RWPE2 (cell line): Measurements from ENCODE around the gene ADK.

ENCODE experiments used
- ATAC-seq: fragments of 200-7000 bp; cut with Tn5 transposase; 3 replicates; pipeline ENCODE4 v1.9.1; 2021; ENCODE audit warnings: low read depth
- DNase-seq: peaks from one replicate; pipeline ENCODE4 v3.0.0-alpha.2; 2020; ENCODE audit warnings: low spot score
- H3K27ac ChIP-seq: fragments of 450-650 bp; 2 replicates; pipeline ENCODE4 v1.5.1; 2017; ENCODE audit warnings: mild to moderate bottlenecking; ENCODE audit not compliant: poor library complexity, severe bottlenecking
- H3K27me3 ChIP-seq: fragments of 250-450 bp; sonication (Bioruptor Pico); 2 replicates; pipeline ENCODE4 v1.5.1; 2021; ENCODE audit warnings: mild to moderate bottlenecking, moderate library complexity; ENCODE audit not compliant: insufficient read depth, poor library complexity, severe bottlenecking
- H3K36me3 ChIP-seq: fragments of 250-450 bp; sonication (Bioruptor Pico); 2 replicates; pipeline ENCODE4 v1.5.1; 2020; ENCODE audit warnings: low read depth, mild to moderate bottlenecking, moderate library complexity
- H3K4me1 ChIP-seq: fragments of 250-450 bp; sonication (Bioruptor Pico); 2 replicates; pipeline ENCODE4 v1.5.1; 2021; ENCODE audit warnings: mild to moderate bottlenecking, moderate library complexity; ENCODE audit not compliant: insufficient read depth, poor library complexity, severe bottlenecking
- H3K4me3 ChIP-seq: fragments of 250-450 bp; sonication (Bioruptor Pico); 2 replicates; pipeline ENCODE4 v1.5.1; 2021; ENCODE audit warnings: mild to moderate bottlenecking, moderate library complexity; ENCODE audit not compliant: severe bottlenecking
- H3K9me3 ChIP-seq: fragments of 250-450 bp; sonication (Bioruptor Pico); 2 replicates; pipeline ENCODE4 v1.5.1; 2021; ENCODE audit warnings: mild to moderate bottlenecking, moderate library complexity; ENCODE audit not compliant: severe bottlenecking
- CTCF ChIP-seq: fragments of 450-650 bp; IDR thresholded peaks from one replicate; pipeline ENCODE4 v1.5.1; 2017; ENCODE audit warnings: mild to moderate bottlenecking, moderate library complexity; ENCODE audit not compliant: poor library complexity, severe bottlenecking

The ADK gene

GRCh38 chr10:74728225-74728624, 577.2 kb downstream of the ADK start:
- Histone ChIP-seq H3K4me1 (no peaks in the 10 kb centered on the region), H3K36me3 (no peaks in the 10 kb centered on the region), H3K27me3 (no peaks in the 10 kb centered on the region), H3K27ac (no peak overlapping the region), H3K4me3 (no peak overlapping the region), H3K9me3 (no peaks in the 10 kb centered on the region)
- DNase-seq (no peak), ATAC-seq (no peak)
- no peak for TF ChIP-seq CTCF

DNA sequence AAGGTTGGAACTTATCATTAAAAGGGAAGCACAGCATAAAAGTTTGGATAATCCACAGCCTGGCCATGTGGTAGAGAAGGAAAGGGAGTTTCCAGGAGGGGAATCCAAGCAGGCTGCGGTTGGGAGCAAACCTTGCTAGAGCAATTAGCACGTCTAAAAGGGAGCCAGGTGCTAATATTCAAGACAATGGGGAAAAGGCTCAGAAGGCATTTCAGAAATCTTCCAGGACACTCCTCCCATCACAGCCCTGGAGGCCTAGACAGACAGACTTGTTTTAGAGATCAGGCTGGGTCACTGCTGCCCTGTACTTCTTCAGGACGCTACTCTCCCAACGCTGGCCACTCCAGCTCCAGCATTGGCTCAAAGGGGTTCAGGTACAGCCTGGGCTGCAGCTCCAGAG, 579.2 kb downstream of the ADK start:
- no peak overlapping the region for H3K4me3 ChIP-seq
- H3K27ac ChIP-seq = no peak overlapping the region
- no peaks in the 10 kb centered on the region for H3K9me3 ChIP-seq
- H3K27me3 ChIP-seq = no peaks in the 10 kb centered on the region
- H3K4me1 ChIP-seq = no peaks in the 10 kb centered on the region
- ATAC-seq (no peak), DNase-seq (no peak)
- TF ChIP-seq CTCF = no peak
- no peaks in the 10 kb centered on the region for H3K36me3 ChIP-seq

- Histone ChIP-seq H3K4me3 (no peak overlapping the region), H3K27me3 (no peaks in the 10 kb centered on the region), H3K4me1 (no peaks in the 10 kb centered on the region), H3K9me3 (no peaks in the 10 kb centered on the region), H3K36me3 (no peaks in the 10 kb centered on the region), H3K27ac (no peak overlapping the region)
- ATAC-seq (no peak), DNase-seq (no peak)
- no peak for TF ChIP-seq CTCF
Measured at GRCh38 chr10:74733612-74734011, 582.6 kb downstream of the ADK start.

DNA sequence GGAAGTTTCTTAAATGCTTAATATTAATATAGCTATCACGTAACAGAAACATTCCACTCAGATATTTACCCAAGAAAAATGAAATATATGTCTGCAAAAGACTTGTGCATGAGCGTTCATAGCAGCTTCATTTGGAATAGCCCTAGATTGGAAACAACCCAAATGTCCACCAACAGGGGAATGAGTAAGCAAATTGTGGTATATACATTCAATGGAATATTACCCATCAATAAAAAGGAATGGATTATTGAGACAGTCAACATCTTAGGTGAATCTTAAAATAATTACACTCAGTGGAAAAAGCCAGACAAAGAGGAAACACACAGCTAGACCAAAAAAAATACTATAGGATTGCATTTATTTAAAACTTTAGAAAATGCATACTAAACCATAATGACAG, 585.0 kb downstream of the ADK start:
- H3K27me3 ChIP-seq = no peaks in the 10 kb centered on the region
- no peak overlapping the region for H3K27ac ChIP-seq
- no peak overlapping the region for H3K4me3 ChIP-seq
- H3K36me3 ChIP-seq = no peaks in the 10 kb centered on the region
- DNase-seq (no peak), ATAC-seq (no peak)
- H3K9me3 ChIP-seq = no peaks in the 10 kb centered on the region
- TF ChIP-seq CTCF = no peak
- H3K4me1 ChIP-seq = no peaks in the 10 kb centered on the region

DNA sequence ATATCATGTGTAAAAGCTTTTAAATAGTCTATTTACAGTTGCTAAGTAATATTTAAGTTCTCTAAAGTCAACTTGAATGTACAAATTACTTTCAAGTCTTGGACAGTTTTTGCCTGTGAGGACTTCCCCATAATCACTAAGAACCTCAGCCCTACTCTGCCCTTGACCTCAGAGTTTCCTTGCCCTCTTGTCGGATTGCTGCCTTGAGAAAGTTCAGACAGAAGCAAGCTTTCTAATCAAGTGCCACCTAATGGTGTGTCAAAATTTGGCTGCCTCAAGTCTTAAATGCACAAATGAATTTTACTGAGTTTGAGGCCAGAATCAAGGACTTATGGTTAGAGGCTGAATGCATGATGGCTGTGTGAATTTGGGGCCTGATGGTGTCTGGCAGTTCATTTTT, 587.0 kb downstream of the ADK start:
- no peaks in the 10 kb centered on the region for H3K4me1 ChIP-seq
- H3K9me3 ChIP-seq = no peaks in the 10 kb centered on the region
- H3K36me3 ChIP-seq = no peaks in the 10 kb centered on the region
- DNase-seq (no peak), ATAC-seq (no peak)
- TF ChIP-seq CTCF = no peak
- H3K27ac ChIP-seq = no peak overlapping the region
- no peaks in the 10 kb centered on the region for H3K27me3 ChIP-seq
- no peak overlapping the region for H3K4me3 ChIP-seq
